C4-2B (cell line): Measurements from ENCODE around the gene DLG1.

Source experiments
- CTCF ChIP-seq: fragments of 450-650 bp; conservative IDR thresholded peaks from 2 replicates; pipeline ENCODE4 v1.5.1; 2017; ENCODE audit warnings: mild to moderate bottlenecking
- ZFX ChIP-seq: fragments of 450-650 bp; IDR thresholded peaks from 2 replicates; pipeline ENCODE4 v1.6.1; 2017

- peak; percentile 90 for TF ChIP-seq CTCF
- TF ChIP-seq ZFX, result no peak
Measured at GRCh38 chr3:197224034-197224444, 74.4 kb downstream of the DLG1 start.
